HepG2 (cell line): Measurements from ENCODE around the gene RIMKLB.

ENCODE experiments used
- BRCA1 ChIP-seq: sonication (generic); formaldehyde crosslinking; IDR thresholded peaks from 2 replicates; pipeline ENCODE4 v1.4.0; 2020; ENCODE audit warnings: missing genetic modification reagents
- CEBPB ChIP-seq: IDR thresholded peaks from 2 replicates; pipeline ENCODE4 v1.6.1; 2011; ENCODE audit warnings: low read depth, low read length, improper control_type of control experiment, borderline replicate concordance
- CTCF ChIP-seq: sonication (generic); formaldehyde crosslinking; IDR thresholded peaks from 2 replicates; pipeline ENCODE4 v1.5.0; 2020; ENCODE audit warnings: mild to moderate bottlenecking, missing genetic modification reagents, moderate library complexity
- ETS1 ChIP-seq: sonication (generic); formaldehyde crosslinking; IDR thresholded peaks from 2 replicates; pipeline ENCODE4 v1.4.0; 2020; ENCODE audit warnings: missing genetic modification reagents
- FOXP1 ChIP-seq, 2 experiments: fragments of 450-650 bp in 1 of 2; IDR thresholded peaks; 2 replicates each; pipeline ENCODE4 v1.6.1; 2017 to 2018; ENCODE audit warnings: antibody characterized with exemption in 1 of 2
- PHF20 ChIP-seq: sonication (generic); formaldehyde crosslinking; IDR thresholded peaks from 2 replicates; pipeline ENCODE4 v1.5.0; 2020; ENCODE audit warnings: mild to moderate bottlenecking, missing genetic modification reagents
- SRF ChIP-seq: IDR thresholded peaks from 2 replicates; pipeline ENCODE4 v1.6.1; 2011; ENCODE audit warnings: mild to moderate bottlenecking, low read depth, low read length, moderate library complexity
- SSRP1 ChIP-seq: IDR thresholded peaks from 2 replicates; pipeline ENCODE4 v1.6.1; 2016; ENCODE audit warnings: control low read depth
- STAG1 ChIP-seq: sonication (generic); formaldehyde crosslinking; IDR thresholded peaks from 2 replicates; pipeline ENCODE4 v1.4.0; 2020; ENCODE audit warnings: missing genetic modification reagents
- TOPORS ChIP-seq: sonication (generic); formaldehyde crosslinking; IDR thresholded peaks from 2 replicates; pipeline ENCODE4 v1.8.0; 2023; ENCODE audit warnings: mild to moderate bottlenecking, missing genetic modification reagents
- TRAFD1 ChIP-seq: sonication (generic); formaldehyde crosslinking; IDR thresholded peaks from 2 replicates; pipeline ENCODE4 v1.5.1; 2020; ENCODE audit warnings: missing genetic modification reagents, mild to moderate bottlenecking, borderline replicate concordance
- ZNF572 ChIP-seq: sonication (generic); formaldehyde crosslinking; IDR thresholded peaks from 2 replicates; pipeline ENCODE4 v1.5.1; 2020; ENCODE audit warnings: mild to moderate bottlenecking, missing genetic modification reagents
- ZNF674 ChIP-seq: sonication (generic); formaldehyde crosslinking; IDR thresholded peaks from 2 replicates; pipeline ENCODE4 v1.5.0; 2020; ENCODE audit warnings: low read depth, mild to moderate bottlenecking, missing genetic modification reagents

- no peak for TF ChIP-seq CEBPB
- no peak for TF ChIP-seq ETS1 (CRISPR knock-in tag)
- no peak for TF ChIP-seq STAG1 (CRISPR knock-in tag)
- TF ChIP-seq FOXP1 (IDR thresholded peaks at IDR 0.05), result no peak
- no peak for TF ChIP-seq FOXP1 (CRISPR knock-in tag; IDR thresholded peaks at IDR 0.05)
- TF ChIP-seq TOPORS (CRISPR knock-in tag), result no peak
- TF ChIP-seq CTCF (CRISPR knock-in tag), result no peak
- TF ChIP-seq BRCA1 (CRISPR knock-in tag), result no peak
- TF ChIP-seq SRF, result no peak
- no peak for TF ChIP-seq ZNF674 (CRISPR knock-in tag)
- no peak for TF ChIP-seq SSRP1 (CRISPR knock-in tag)
- no peak for TF ChIP-seq PHF20 (CRISPR knock-in tag)
- no peak for TF ChIP-seq TRAFD1 (CRISPR knock-in tag)
- TF ChIP-seq ZNF572 (CRISPR knock-in tag), result no peak
Measured at GRCh38 chr12:8828257-8829124, 130.7 kb downstream of the RIMKLB start.
